ENCODE results near the gene PCNX2. TPM values are rescaled to one million over a fixed set of nuclear protein-coding genes. Genes with fewer than 3 reads are reported as not detected.

PCNX2 gene
- total and polyA plus RNA-seq, 2 experiments from 2014 or later: 42.9 to 88.3 TPM

- Mint-ChIP-seq H3K27me3 (ENCODE audit: insufficient read depth, low read depth, poor library complexity) (peaks cover 5% of the 10 kb centered on the region), H3K4me1 (peaks cover 5% of the 10 kb centered on the region; the same call in 1 of the 3 replicates), H3K27ac (no peak overlapping the region), H3K36me3 (ENCODE audit: low read depth) (no peaks in the 10 kb centered on the region), H3K4me3 (no peak overlapping the region), H3K9me3 (no peaks in the 10 kb centered on the region)
- H3K4me3 ChIP-seq: no peak overlapping the region
- no peak for DNase-seq (ENCODE audit: low spot score)
- no peak for ATAC-seq
- H2AFZ ChIP-seq: no peak overlapping the region
- no peaks in the 10 kb centered on the region for H3K36me3 ChIP-seq (ENCODE audit: insufficient read depth)
- no peaks in the 10 kb centered on the region for H3K27me3 ChIP-seq (ENCODE audit: insufficient read depth)
- H3K4me2 ChIP-seq: no peak overlapping the region
- H3K79me2 ChIP-seq (replicated peaks; ENCODE audit: insufficient read depth): no peaks in the 10 kb centered on the region
- H3K9me2 ChIP-seq (ENCODE audit: insufficient read depth): 0 out of 2 replicates have a peak, but pooled peaks cover 3% of the 10 kb centered on the region
- H4K20me1 ChIP-seq (replicated peaks; ENCODE audit: insufficient read depth): no peaks in the 10 kb centered on the region
- H3K27ac ChIP-seq (ENCODE audit: low read depth): no peak overlapping the region
- peak in 1 of 2 experiments; percentile 16; a peak in 1 of 4 replicates for TF ChIP-seq CTCF (conservative IDR thresholded peaks at IDR 0.05; ENCODE audit: low read depth in 2 of 2)
- no peak for TF ChIP-seq STAT1 (IDR thresholded peaks at IDR 0.05; ENCODE audit: unreplicated experiment)
- no peaks in the 10 kb centered on the region for H3F3A ChIP-seq (replicated peaks; ENCODE audit: low read depth)
- H3K4me1 ChIP-seq (ENCODE audit: insufficient read depth): no peaks in the 10 kb centered on the region
Observed at GRCh38 chr1:232940262-232940661, 355.3 kb downstream of the PCNX2 start.

DNA sequence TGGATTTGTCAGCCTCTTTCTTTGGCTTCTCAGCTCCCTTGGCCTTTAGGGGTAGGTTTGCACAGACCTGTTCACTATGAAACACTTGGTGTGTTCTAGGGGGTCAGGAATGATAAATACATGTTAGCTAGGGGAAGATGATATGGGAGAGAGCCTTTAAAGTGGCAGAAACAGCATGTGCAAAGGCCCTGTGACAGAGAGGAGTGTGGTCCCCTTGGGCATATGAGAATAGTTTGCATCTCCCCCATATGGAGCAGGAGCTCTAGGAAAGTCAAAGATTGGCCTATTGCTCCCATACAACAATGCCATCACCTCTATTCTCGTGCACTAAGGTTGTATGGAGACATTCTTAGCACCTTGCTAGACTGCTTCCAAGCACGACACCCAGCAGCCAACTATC lies 355.8 kb downstream of the PCNX2 start:
- Mint-ChIP-seq H3K27me3 (ENCODE audit: insufficient read depth, low read depth, poor library complexity) (peaks cover 5% of the 10 kb centered on the region), H3K4me3 (no peak overlapping the region), H3K36me3 (ENCODE audit: low read depth) (no peaks in the 10 kb centered on the region), H3K4me1 (peaks cover 5% of the 10 kb centered on the region; the same call in 1 of the 3 replicates), H3K9me3 (no peaks in the 10 kb centered on the region), H3K27ac (no peak overlapping the region)
- Histone ChIP-seq H4K20me1 (replicated peaks; ENCODE audit: insufficient read depth) (no peaks in the 10 kb centered on the region), H3K4me1 (ENCODE audit: insufficient read depth) (no peaks in the 10 kb centered on the region), H3K36me3 (ENCODE audit: insufficient read depth) (no peaks in the 10 kb centered on the region), H3K4me3 (no peak overlapping the region), H3K79me2 (replicated peaks; ENCODE audit: insufficient read depth) (no peaks in the 10 kb centered on the region), H3K27me3 (ENCODE audit: insufficient read depth) (no peaks in the 10 kb centered on the region), H3K27ac (ENCODE audit: low read depth) (no peak overlapping the region), H3K4me2 (no peak overlapping the region), H3K9me2 (ENCODE audit: insufficient read depth) (0 out of 2 replicates have a peak, but pooled peaks cover 3% of the 10 kb centered on the region), H3F3A (replicated peaks; ENCODE audit: low read depth) (no peaks in the 10 kb centered on the region), H2AFZ (no peak overlapping the region)
- DNase-seq (ENCODE audit: low spot score) (no peak), ATAC-seq (no peak)
- TF ChIP-seq EZH2phosphoT487 (IDR thresholded peaks at IDR 0.05; ENCODE audit: unreplicated experiment) (no peak), NANOG (IDR thresholded peaks at IDR 0.05; ENCODE audit: borderline replicate concordance) (no peak), ZNF114 (CRISPR knock-in tag; IDR thresholded peaks at IDR 0.05) (no peak), POLR2AphosphoS5 (IDR thresholded peaks at IDR 0.05; ENCODE audit: low read depth) (no peak)
- TF ChIP-seq, protein P1, sequence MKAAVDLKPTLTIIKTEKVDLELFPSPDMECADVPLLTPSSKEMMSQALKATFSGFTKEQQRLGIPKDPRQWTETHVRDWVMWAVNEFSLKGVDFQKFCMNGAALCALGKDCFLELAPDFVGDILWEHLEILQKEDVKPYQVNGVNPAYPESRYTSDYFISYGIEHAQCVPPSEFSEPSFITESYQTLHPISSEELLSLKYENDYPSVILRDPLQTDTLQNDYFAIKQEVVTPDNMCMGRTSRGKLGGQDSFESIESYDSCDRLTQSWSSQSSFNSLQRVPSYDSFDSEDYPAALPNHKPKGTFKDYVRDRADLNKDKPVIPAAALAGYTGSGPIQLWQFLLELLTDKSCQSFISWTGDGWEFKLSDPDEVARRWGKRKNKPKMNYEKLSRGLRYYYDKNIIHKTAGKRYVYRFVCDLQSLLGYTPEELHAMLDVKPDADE (IDR thresholded peaks at IDR 0.05): no peak

DNA sequence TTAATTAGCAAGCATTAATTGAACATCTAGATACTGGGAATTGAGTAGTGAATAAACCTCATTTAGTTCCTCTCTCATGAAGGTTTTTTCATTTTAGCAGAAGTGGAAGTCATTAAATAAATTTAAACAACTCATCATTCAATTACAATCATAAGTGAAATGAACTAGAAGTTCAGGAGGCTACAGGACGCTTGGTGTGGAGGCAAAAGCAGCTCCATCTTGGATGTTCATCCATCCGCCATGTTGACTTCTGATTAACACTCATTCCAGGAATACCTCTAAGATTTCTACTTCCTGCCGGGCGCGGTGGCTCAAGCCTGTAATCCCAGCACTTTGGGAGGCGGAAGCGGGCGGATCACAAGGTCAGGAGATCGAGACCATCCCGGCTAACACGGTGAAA lies 356.6 kb downstream of the PCNX2 start:
- peaks cover 4% of the 10 kb centered on the region; the same call in 1 of the 3 replicates for H3K4me1 Mint-ChIP-seq
- H3K4me3 Mint-ChIP-seq: no peak overlapping the region
- no peak for DNase-seq (ENCODE audit: low spot score)
- Histone ChIP-seq H3K4me3 (no peak overlapping the region), H3K27ac (ENCODE audit: low read depth) (no peak overlapping the region), H3K4me1 (ENCODE audit: insufficient read depth) (no peaks in the 10 kb centered on the region), H3K27me3 (ENCODE audit: insufficient read depth) (no peaks in the 10 kb centered on the region), H3K79me2 (replicated peaks; ENCODE audit: insufficient read depth) (no peaks in the 10 kb centered on the region), H3K4me2 (no peak overlapping the region), H3K36me3 (ENCODE audit: insufficient read depth) (no peaks in the 10 kb centered on the region), H3F3A (replicated peaks; ENCODE audit: low read depth) (no peaks in the 10 kb centered on the region), H4K20me1 (replicated peaks; ENCODE audit: insufficient read depth) (no peaks in the 10 kb centered on the region), H3K9me2 (ENCODE audit: insufficient read depth) (0 out of 2 replicates have a peak, but pooled peaks cover 3% of the 10 kb centered on the region), H2AFZ (no peak overlapping the region)
- no peaks in the 10 kb centered on the region for H3K36me3 Mint-ChIP-seq (ENCODE audit: low read depth)
- no peaks in the 10 kb centered on the region for H3K9me3 Mint-ChIP-seq
- H3K27ac Mint-ChIP-seq: no peak overlapping the region
- no peak for ATAC-seq
- peaks cover 5% of the 10 kb centered on the region for H3K27me3 Mint-ChIP-seq (ENCODE audit: insufficient read depth, low read depth, poor library complexity)
- TF ChIP-seq CTCF (conservative IDR thresholded peaks at IDR 0.05; ENCODE audit: low read depth in 2 of 2) (no peak), STAT1 (IDR thresholded peaks at IDR 0.05; ENCODE audit: unreplicated experiment) (no peak), ZNF114 (CRISPR knock-in tag; IDR thresholded peaks at IDR 0.05) (no peak)
